IPS-18c (cell line): ENCODE measurements around the gene AIMP2.
"Not testable (repeated sequence)": the region's sequence is repeated elsewhere in the genome, so short reads cannot be mapped to it uniquely, and the experiment has no call there.

Source experiments
- H3K4me3 ChIP-seq: 2 replicates; pipeline ENCODE4 v1.7.0; 2013; ENCODE audit warnings: low read depth, mild to moderate bottlenecking, low read length, moderate library complexity; ENCODE audit not compliant: insufficient read depth
- H3K9me3 ChIP-seq: one replicate; pipeline ENCODE4 v1.6.1; 2013; ENCODE audit warnings: mild to moderate bottlenecking, low read length, moderate library complexity; ENCODE audit not compliant: control insufficient read depth, insufficient read depth

The AIMP2 gene

GRCh38 chr7:6020371-6021286 is 11.6 kb downstream of the AIMP2 start:
- Histone ChIP-seq H3K9me3 (no peaks in the 10 kb centered on the region), H3K4me3 (no peak overlapping the region)

GRCh38 chr7:6022707-6023106 is 13.6 kb downstream of the AIMP2 start:
- Histone ChIP-seq H3K9me3 (no peaks in the 10 kb centered on the region), H3K4me3 (no peak overlapping the region)

GRCh38 chr7:6023974-6024435 is 14.9 kb downstream of the AIMP2 start:
- Histone ChIP-seq H3K9me3 (no peaks in the 10 kb centered on the region), H3K4me3 (no peak overlapping the region)

GRCh38 chr7:6026011-6026819 is 17.1 kb downstream of the AIMP2 start:
- Histone ChIP-seq H3K4me3 (no peak overlapping the region), H3K9me3 (no peaks in the 10 kb centered on the region)

GRCh38 chr7:6026820-6027311 is 17.8 kb downstream of the AIMP2 start:
- H3K4me3 ChIP-seq: no peak overlapping the region
- no peaks in the 10 kb centered on the region for H3K9me3 ChIP-seq

- no peaks in the 10 kb centered on the region for H3K9me3 ChIP-seq
- no peak overlapping the region for H3K4me3 ChIP-seq
These were observed 18.8 kb downstream of the AIMP2 start for GRCh38 chr7:6027806-6028365.

- H3K9me3 ChIP-seq: no peaks in the 10 kb centered on the region
These were observed 19.5 kb downstream of the AIMP2 start for GRCh38 chr7:6028563-6028962.

GRCh38 chr7:6030988-6031387 is 21.9 kb downstream of the AIMP2 start, which contains the start of gene ANKRD61:
Gene ANKRD61 (plus strand): TSS chr7:6031376. CDS start chr7:6031376, 0 bp downstream.
- Histone ChIP-seq H3K4me3 (no peak within 1 kb of the TSS), H3K9me3 (no peaks in the 10 kb centered on the region)

More at GRCh38 chr7:6028563-6028962, 19.5 kb downstream of the AIMP2 start:
- no peak overlapping the region for H3K4me3 ChIP-seq

- Histone ChIP-seq H3K4me3 (no peak overlapping the region), H3K9me3 (no peaks in the 10 kb centered on the region)
These were observed 22.5 kb downstream of the AIMP2 start for GRCh38 chr7:6031567-6031966.

GRCh38 chr7:6032167-6032566 is 23.1 kb downstream of the AIMP2 start:
- no peak overlapping the region for H3K4me3 ChIP-seq
- no peaks in the 10 kb centered on the region for H3K9me3 ChIP-seq

- no peaks in the 10 kb centered on the region for H3K9me3 ChIP-seq
These were observed 23.6 kb downstream of the AIMP2 start for GRCh38 chr7:6032641-6033040.

GRCh38 chr7:6035165-6035564 is 26.1 kb downstream of the AIMP2 start:
- Histone ChIP-seq H3K4me3 (no peak overlapping the region), H3K9me3 (no peaks in the 10 kb centered on the region)

More at GRCh38 chr7:6032641-6033040, 23.6 kb downstream of the AIMP2 start:
- no peak overlapping the region for H3K4me3 ChIP-seq

- Histone ChIP-seq H3K9me3 (no peaks in the 10 kb centered on the region), H3K4me3 (no peak overlapping the region)
These were observed 26.6 kb downstream of the AIMP2 start for GRCh38 chr7:6035686-6036085.

GRCh38 chr7:6049780-6050179 is 40.7 kb downstream of the AIMP2 start:
- Histone ChIP-seq H3K9me3 (no peaks in the 10 kb centered on the region), H3K4me3 (no peak overlapping the region)

GRCh38 chr7:6051185-6051584 is 42.1 kb downstream of the AIMP2 start:
- not testable (repeated sequence) for H3K9me3 ChIP-seq, H3K4me3 ChIP-seq

- no peak overlapping the region for H3K4me3 ChIP-seq
- H3K9me3 ChIP-seq: peaks cover 2% of the 10 kb centered on the region
These were observed 47.5 kb downstream of the AIMP2 start for GRCh38 chr7:6056616-6057015.
